Measurements from ENCODE around the gene USB1.

USB1 gene

GRCh38 chr16:58020628-58021521 lies 19.7 kb downstream of the USB1 start:
- DNase-seq, result peak; percentile 61 to 62

DNA sequence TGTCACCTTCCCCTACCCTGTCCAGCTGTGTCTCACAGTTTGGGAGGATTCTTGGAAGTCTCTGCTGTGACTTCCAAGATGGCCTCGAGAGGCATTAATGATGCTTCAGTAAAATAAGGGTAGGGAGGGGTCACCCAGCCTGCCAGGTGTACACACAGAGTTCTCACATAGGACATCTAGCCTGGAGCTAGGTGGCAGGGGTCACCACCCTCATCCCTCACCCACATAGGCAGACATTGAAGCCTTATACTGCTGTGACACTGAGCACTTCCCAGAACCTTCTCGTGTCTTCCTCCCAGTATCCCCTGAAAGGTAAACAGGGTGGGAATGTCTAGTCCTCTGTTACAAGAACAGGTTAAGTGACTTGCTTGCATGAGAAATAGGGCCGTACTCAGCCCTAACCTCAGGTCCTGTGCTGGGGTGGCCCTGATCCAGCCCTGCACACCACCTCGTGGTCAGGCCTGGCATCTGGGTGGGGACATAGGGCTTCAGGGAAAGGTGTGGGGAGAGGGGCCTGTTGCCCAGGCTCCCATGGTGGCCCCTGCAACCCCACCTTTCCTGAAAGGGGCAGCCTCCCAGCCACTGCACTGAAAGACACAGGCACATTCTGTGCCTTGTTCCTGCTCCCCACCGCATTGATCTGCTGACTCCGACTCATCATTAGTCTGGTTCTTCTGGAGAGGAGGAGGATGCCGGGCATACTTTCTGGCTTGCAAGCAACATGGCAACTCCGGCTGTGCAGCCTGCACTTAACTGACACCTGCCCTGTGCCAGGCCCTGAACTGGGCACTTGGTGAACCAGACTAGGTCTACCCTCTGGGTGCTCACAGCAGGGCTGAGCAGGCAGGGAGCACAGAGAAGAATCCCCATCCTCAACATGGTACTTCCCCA lies 20.7 kb downstream of the USB1 start:
- no peak for DNase-seq

- DNase-seq, result no peak
These were observed 21.6 kb downstream of the USB1 start for GRCh38 chr16:58022601-58023371.

- DNase-seq, result no peak
These were observed 23.5 kb downstream of the USB1 start for GRCh38 chr16:58024486-58025350.

DNA sequence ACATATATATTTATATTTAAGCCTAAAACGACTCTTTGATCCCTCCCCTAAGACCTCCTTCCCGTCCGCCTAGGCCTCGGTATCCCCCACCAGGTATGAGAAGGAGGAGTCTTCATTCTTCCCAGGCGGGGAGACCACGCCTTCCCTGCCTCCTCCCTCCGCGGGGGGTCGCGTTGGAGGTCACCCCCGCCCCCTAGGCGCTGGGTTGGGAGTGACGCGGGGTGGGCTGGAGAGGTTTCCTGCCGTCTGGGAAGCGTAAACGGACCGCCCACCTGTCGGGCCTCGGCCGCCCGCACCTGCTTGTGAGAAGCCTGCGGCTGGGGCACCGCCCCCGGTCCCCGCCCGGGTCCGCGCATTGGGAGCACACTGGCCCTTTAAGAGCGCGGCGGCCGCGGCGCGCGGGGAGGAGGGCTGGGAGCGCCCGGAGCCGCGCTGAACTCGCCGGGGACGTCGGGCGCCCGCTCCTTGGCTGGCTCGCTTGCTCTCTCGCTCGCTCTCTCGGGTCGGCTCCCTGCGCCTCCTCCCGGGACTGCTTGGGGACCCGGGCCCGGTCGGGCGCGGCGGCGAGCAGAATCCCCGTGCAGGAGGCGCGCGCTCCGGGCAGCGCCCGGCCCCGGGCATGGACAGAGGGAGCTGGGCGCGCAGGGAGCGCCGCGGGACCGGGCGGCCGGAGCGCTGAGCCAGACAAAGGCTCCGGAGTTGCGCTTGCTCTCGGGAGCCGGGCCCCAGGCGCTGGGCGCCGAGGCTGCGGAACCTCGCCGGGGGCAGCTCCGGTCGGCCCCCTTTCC lies 24.3 kb downstream of the USB1 start, which contains the start of gene MMP15:
MMP15 (plus strand) TSS at position 404 of the 788 bp plus-strand sequence. CDS start 597 bp downstream, outside the sequence.
- peak; percentile 61 to 62 for DNase-seq

DNA sequence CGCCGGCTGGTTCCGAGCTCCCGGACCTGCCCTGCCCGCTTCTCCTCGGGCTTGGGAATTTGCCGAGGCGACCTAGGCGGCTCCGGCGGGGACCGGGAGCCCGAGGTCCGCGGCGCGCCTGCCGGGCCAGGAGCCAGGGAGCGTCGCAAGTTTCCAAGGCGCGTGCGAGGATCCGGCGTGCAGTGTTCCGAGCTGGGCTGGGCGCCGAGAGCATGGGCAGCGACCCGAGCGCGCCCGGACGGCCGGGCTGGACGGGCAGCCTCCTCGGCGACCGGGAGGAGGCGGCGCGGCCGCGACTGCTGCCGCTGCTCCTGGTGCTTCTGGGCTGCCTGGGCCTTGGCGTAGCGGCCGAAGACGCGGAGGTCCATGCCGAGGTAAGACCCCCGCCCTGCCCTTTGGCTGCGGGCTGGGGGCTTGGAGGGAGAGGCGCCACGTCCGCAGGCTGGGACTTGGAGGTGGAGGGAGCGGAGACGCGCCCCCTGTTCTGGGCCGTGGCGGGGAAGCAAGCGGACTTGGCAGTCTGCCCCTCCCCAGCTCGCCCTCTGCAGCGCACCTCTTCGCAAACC lies 25.0 kb downstream of the USB1 start:
- no peak for DNase-seq

DNA sequence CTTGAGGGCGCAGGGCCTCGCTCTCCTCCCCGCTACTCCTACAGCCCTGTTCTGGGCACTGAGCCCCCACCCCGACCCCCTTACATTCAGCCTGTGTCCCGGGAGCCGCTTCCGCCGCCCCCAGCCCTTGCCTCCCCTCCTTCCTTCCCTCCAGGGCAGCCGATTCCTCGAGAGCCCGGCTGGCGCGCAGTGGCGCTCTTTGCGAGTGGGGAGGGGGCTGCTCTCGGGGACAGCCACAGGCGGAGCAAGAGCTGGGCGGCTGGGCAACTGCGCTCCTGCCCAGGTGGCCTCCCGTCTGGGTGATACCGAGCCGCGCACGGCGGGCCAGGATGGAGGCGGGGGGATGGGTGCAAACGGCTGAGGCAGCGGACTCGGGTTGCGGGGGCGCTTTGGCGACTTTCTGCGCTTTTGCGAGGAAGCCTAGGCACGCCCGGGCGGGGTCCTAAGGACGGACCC lies 25.5 kb downstream of the USB1 start:
- DNase-seq, result no peak

DNA sequence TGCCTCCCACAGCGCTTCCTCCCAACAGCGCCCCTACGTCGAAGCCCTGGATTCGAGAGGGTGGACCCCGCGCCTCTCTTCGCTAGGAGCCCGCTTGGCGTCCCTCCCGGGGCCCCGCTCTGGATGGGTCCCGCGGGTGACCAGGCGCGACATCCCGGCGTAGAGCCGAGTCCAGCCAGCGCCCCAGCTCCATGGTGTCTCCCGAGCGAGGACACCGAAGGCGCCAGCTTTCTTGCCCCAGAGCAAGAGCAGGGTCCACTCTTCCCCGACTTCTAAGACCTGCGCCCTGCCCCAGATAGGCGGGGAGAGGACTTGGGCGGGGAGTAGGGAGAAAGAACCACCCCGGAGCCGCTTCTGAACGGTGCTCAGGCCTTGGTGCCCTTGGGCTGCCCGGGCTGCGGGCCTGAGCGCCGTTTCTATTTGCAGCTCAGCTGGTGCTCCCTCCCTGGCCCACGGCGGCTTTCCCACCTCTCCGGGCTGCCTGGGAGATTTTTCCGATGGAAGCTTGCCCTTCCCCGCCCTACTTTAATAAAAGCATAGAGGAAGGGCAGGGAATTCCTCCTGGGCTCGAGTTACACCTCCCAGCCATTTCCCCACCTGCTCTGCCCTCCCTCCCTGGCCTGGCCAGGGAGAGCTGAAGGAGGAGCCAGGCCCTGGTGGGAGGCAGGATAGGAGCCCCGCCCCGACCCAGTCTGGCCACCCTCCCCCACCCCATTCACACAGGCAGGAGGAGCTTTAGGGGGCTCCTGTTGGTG lies 26.1 kb downstream of the USB1 start:
- DNase-seq, result no peak

DNA sequence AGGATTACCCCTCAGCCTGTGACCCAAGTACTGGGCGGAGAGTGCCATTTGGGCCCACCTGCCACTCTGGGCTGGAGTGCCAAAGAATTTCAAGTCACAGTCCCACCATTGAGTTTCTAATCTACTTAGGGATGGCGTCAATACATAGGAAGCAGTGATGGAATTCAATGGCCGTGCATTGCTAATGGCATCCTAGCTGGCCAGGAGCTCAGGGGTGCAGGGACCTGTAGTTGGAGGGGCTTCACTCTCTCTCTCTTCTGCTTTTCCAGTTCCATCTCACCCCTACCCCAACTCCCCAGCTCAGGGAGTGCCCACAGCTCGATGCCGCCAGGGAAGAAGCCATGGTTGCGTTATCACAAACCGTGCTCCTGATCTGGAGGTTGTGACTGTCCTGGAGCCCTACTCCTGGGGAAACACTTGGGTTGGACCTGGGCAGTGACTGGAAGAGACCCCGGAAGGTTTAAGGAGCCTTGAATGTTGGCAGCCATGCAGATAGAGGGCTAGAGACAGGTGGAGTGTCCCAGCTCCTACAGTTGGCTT lies 26.8 kb downstream of the USB1 start:
- DNase-seq, result no peak

DNA sequence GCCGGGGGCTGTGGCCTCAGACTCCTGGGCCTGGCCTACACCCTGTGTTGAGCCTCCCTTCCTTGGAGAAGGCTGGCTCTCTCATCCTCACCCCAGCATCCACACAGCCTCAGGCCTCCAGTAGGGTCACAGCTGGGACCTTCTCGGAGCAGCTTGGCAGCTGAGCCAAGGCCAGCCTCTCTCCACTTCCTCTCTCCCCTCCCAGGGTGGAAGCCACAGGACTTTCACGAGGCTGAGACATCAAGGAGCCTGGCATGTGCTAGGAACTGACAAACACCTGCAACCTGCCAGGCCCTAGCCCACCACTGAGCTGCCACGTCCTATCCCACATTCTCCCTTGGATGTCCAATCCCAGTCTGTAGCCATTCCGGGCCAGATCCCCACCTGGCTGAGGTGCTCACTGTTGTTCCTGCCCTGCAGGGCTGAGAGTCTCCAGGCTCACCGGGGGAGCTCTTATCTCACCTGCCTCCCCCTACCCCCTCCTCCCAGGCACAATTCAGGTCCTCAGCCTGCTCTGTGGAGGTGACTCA lies 27.4 kb downstream of the USB1 start:
- DNase-seq, result no peak

DNA sequence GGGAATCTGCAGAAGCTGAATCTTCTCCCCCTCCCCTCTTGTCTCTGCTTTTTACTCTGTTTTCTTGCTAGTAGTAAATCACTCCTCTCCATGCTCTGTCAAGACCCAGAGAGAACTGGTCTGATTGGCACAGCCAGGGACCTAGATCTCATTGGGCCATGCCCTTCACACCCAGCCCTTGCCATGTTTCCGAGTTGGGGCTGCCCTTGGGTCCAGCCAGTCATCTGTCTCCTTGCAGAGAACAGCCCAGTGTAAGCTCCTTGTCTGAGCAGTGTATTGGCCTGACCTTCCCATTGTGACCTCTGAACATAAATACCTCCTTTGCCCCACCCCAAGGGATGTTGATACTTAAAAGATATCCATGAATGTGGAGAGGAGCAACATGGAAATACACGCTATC lies 28.2 kb downstream of the USB1 start:
- DNase-seq, result no peak

GRCh38 chr16:58030136-58030840 lies 29.1 kb downstream of the USB1 start:
- no peak for DNase-seq

DNA sequence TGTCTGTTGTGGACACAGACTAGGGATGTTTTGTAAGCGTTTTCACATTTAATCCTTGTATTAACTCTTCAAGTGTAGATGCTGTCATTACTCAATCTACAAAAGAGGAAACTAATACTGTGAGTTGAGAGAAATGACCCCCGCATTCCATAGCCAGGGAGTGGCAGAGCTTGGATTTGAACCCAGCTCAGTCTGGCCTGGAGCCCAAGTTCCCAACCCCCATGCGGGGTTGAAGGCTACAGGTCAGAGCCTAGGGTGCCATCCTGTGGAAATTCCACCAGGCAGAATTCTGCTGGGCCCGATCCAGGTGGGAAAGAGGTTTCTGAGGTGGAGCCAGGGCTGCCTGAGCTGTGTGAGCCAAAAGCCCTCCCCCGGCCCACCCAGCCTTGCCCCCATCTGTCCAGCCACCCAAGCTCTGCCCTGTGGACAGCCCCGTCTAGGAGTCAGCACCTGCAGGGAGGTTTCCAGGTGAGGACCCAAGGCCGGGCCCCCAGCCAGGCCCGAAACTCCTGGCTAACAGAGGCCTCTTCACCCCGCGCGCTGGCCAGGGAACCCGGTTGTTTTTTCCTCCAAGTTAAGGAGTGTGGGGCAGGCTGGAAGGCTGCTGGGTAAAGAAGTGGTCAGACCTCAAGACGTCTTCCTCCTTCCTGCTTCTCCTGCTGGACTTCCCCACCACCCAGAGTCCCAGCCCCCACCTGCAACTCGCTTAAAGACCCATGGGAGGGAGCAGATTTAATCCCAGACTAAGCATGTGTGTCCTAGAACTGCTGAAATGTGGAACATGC lies 30.0 kb downstream of the USB1 start:
- no peak for DNase-seq

GRCh38 chr16:58032710-58033293 lies 31.6 kb downstream of the USB1 start:
- no peak for DNase-seq

GRCh38 chr16:58034128-58034685 lies 33.0 kb downstream of the USB1 start:
- DNase-seq, result no peak

- DNase-seq, result no peak
These were observed 33.6 kb downstream of the USB1 start for GRCh38 chr16:58034774-58035173.

All from activated CD4-positive, alpha-beta T cell treated with anti-CD3 and anti-CD28 coated beads, Interleukin-2, amount 50 U/mL, for 4 hours (primary cell).